Measurements from ENCODE around the gene SPACDR. TPM values are rescaled to one million over a fixed set of nuclear protein-coding genes. Genes with fewer than 3 reads are reported as not detected.
"Not testable (repeated sequence)": the region's sequence is repeated elsewhere in the genome, so short reads cannot be mapped to it uniquely, and the experiment has no call there.

SPACDR gene, protein sequence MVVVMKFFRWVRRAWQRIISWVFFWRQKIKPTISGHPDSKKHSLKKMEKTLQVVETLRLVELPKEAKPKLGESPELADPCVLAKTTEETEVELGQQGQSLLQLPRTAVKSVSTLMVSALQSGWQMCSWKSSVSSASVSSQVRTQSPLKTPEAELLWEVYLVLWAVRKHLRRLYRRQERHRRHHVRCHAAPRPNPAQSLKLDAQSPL
- 1 to 10 TPM in 1 of 3 donors, under 1 TPM in 1, not detected in 1; 0.43 to 2.2 TPM for polyA plus RNA-seq

- H3K9me3 Mint-ChIP-seq = no peaks in the 10 kb centered on the region
- H3K36me3 Mint-ChIP-seq = peaks cover 0 to 9% (median 0%) of the 10 kb centered on the region in 3 donors
- H3K27me3 Mint-ChIP-seq (ENCODE audit: low read depth in 3 of 3) = peaks cover 0 to 4% (median 0%) of the 10 kb centered on the region in 3 donors
- H3K27ac Mint-ChIP-seq = peak within 1 kb of the TSS in 2 of 6 donors; percentile 7 to 18
- no peak for DNase-seq
- H3K4me3 Mint-ChIP-seq = no peak within 1 kb of the TSS
- peaks cover 0 to 4% of the 10 kb centered on the region in 2 donors for H3K4me1 Mint-ChIP-seq
These were observed at the start of gene SPACDR for GRCh38 chr7:100464210-100464660. SPACDR (minus strand) TSS chr7:100464260; CDS start chr7:100464025, 235 bp downstream.

GRCh38 chr7:100513212-100513810 is 49.3 kb upstream of the SPACDR start:
- peaks cover 24 to 25% of the 10 kb centered on the region in 2 donors for H3K4me1 Mint-ChIP-seq
- no peak overlapping the region for H3K4me3 Mint-ChIP-seq
- no peaks in the 10 kb centered on the region for H3K9me3 Mint-ChIP-seq
- H3K36me3 Mint-ChIP-seq = no peaks in the 10 kb centered on the region
- peaks cover 3 to 13% (median 6%) of the 10 kb centered on the region in 3 donors for H3K27me3 Mint-ChIP-seq (ENCODE audit: low read depth in 3 of 3)
- no peak overlapping the region for H3K27ac Mint-ChIP-seq
- no peak for DNase-seq

- Mint-ChIP-seq H3K4me1 (peaks cover 6 to 8% of the 10 kb centered on the region in 2 donors), H3K27ac (no peak overlapping the region), H3K27me3 (ENCODE audit: low read depth in 3 of 3) (peaks cover 5 to 17% (median 6%) of the 10 kb centered on the region in 3 donors), H3K4me3 (no peak overlapping the region), H3K36me3 (no peaks in the 10 kb centered on the region), H3K9me3 (peaks cover 0 to 1% (median 0%) of the 10 kb centered on the region in 6 donors)
- no peak for DNase-seq
These were observed 46.6 kb upstream of the SPACDR start for GRCh38 chr7:100510437-100511239.

DNA sequence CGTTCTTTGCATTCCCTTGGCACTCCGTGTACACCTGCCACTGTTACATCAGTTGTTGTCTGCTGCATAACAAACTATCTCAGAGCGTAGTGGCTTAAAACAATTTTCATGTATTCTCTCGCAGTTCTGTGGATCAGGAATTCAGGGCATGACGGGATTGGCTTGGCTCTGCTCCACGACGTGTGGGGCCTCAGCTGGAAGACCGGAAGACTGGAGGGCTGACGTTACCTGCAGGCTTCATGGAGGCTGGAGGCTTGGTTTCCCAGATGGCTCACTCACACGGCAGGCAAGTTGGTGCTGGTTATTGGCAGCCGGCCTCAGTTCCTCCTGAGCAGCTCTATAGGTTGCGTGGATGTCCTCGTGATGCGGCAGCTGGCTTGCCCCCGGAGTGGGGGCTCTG is 45.2 kb upstream of the SPACDR start:
- Mint-ChIP-seq H3K4me1 (no peaks in the 10 kb centered on the region), H3K4me3 (no peak overlapping the region), H3K36me3 (no peaks in the 10 kb centered on the region), H3K9me3 (peaks cover 0 to 1% (median 0%) of the 10 kb centered on the region in 6 donors), H3K27ac (no peak overlapping the region), H3K27me3 (ENCODE audit: low read depth in 3 of 3) (peaks cover 4 to 12% (median 5%) of the 10 kb centered on the region in 3 donors)
- no peak for DNase-seq

- no peak for DNase-seq
- H3K9me3 Mint-ChIP-seq = peaks cover 0 to 1% (median 0%) of the 10 kb centered on the region in 6 donors
- no peak overlapping the region for H3K4me3 Mint-ChIP-seq
- H3K36me3 Mint-ChIP-seq = no peaks in the 10 kb centered on the region
- no peak overlapping the region for H3K27ac Mint-ChIP-seq
- peaks cover 0 to 12% (median 4%) of the 10 kb centered on the region in 3 donors for H3K27me3 Mint-ChIP-seq (ENCODE audit: low read depth in 3 of 3)
- no peaks in the 10 kb centered on the region for H3K4me1 Mint-ChIP-seq
These were observed 42.4 kb upstream of the SPACDR start for GRCh38 chr7:100506356-100506923.

DNA sequence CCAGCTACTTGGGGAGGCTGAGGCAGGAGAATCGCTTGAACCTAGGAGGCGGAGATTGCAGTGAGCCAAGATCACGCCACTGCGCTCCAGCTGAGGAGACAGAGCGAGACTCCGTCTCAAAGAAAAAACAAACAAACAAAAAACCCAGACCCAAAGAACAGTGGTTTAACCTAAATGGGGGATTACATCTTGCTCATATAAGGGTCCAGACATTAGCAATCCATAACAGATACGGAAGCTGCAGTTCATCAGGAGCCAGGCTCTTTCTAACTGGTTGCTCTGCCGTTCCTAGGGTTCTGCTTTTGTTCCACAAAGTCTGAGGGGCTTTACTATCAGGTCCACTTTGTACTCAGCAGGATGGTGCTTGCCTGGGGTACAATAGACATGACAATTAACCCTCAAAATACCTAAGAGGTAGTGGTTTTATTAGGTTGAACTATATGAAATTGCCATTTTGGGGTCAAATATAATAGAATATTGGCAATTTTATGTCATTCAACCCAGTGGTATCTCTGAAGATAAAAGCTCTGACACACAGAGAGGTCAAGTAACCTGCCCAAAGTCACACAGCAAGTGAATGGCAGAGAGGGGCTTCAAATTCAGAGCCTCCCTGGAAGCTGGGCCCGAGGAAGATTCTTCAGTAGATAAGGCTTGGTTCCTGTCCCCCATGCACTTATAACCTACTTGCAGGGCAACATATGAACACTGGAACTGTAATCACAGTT is 41.0 kb upstream of the SPACDR start:
- Mint-ChIP-seq H3K36me3 (no peaks in the 10 kb centered on the region), H3K27me3 (ENCODE audit: low read depth in 3 of 3) (peaks cover 0 to 9% (median 4%) of the 10 kb centered on the region in 3 donors), H3K4me1 (no peaks in the 10 kb centered on the region), H3K9me3 (peaks cover 0 to 1% (median 0%) of the 10 kb centered on the region in 6 donors), H3K27ac (no peak overlapping the region), H3K4me3 (no peak overlapping the region)
- no peak for DNase-seq

DNA sequence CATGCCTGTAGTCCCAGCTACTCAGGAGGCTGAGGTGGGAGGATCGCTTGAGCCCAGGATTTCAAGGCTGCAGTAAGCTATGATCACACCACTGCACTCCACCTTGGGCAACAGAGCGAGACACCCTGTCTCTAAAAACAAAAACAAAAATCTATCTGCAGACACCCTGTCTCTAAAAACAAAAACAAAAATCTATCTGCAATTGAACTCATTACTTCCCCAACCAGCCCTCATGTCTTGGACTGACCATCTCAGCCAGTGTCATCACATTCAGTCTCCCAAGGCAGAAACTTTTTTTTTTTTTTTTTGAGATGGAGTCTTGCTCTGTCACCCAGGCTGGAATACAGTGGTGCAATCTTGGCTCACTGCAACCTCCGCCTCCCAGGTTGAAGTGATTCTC is 40.0 kb upstream of the SPACDR start:
- not testable (repeated sequence) for H3K4me1 Mint-ChIP-seq; H3K36me3 Mint-ChIP-seq; H3K27me3 Mint-ChIP-seq (ENCODE audit: low read depth in 3 of 3); H3K9me3 Mint-ChIP-seq; H3K4me3 Mint-ChIP-seq; H3K27ac Mint-ChIP-seq; DNase-seq

- not testable (repeated sequence) for H3K27ac Mint-ChIP-seq, H3K36me3 Mint-ChIP-seq, DNase-seq, H3K9me3 Mint-ChIP-seq, H3K4me3 Mint-ChIP-seq, H3K4me1 Mint-ChIP-seq
- H3K27me3 Mint-ChIP-seq (ENCODE audit: low read depth in 3 of 3) = peaks cover 0 to 11% (median 2%) of the 10 kb centered on the region in 3 donors
These were observed 36.7 kb upstream of the SPACDR start for GRCh38 chr7:100500743-100501142.

DNA sequence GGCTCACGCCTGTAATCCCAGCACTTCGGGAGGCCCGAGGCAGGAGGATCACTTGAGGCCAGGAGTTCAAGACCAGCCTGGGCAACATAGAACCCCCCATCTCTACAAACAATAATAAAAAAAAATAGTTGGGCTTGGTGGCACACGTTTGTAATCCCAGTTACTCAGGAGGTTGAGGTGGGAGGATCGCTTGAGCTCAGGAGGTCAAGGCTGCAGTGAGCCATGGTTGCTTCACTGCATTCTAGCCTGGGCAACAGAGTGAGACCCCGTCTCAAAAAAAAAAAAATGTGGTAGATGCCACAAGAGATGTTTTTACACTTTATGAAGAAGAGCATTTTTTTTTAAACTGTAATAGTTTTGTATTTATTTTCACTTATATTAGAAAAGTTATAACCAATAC is 32.4 kb upstream of the SPACDR start:
- H3K27me3 Mint-ChIP-seq (ENCODE audit: low read depth in 3 of 3) = peaks cover 2 to 17% (median 7%) of the 10 kb centered on the region in 3 donors
- no peaks in the 10 kb centered on the region for H3K9me3 Mint-ChIP-seq

GRCh38 chr7:100493476-100494264 is 29.6 kb upstream of the SPACDR start:
- peak overlapping the region; percentile 52 to 73 (median 66) for H3K4me3 Mint-ChIP-seq
- peaks cover 6 to 10% of the 10 kb centered on the region in 2 donors for H3K4me1 Mint-ChIP-seq
- no peaks in the 10 kb centered on the region for H3K9me3 Mint-ChIP-seq
- peaks cover 2 to 19% (median 8%) of the 10 kb centered on the region in 3 donors for H3K27me3 Mint-ChIP-seq (ENCODE audit: low read depth in 3 of 3)
- peaks cover 0 to 3% (median 0%) of the 10 kb centered on the region in 3 donors for H3K36me3 Mint-ChIP-seq
- DNase-seq = peak; percentile 30 to 38 (median 35)
- H3K27ac Mint-ChIP-seq = no peak overlapping the region

More for the DNA sequence above, 32.4 kb upstream of the SPACDR start:
- H3K4me1 Mint-ChIP-seq = peaks cover 6 to 10% of the 10 kb centered on the region in 2 donors
- no peak overlapping the region for H3K27ac Mint-ChIP-seq
- H3K36me3 Mint-ChIP-seq = peaks cover 0 to 3% (median 0%) of the 10 kb centered on the region in 3 donors
- DNase-seq = no peak
- no peak overlapping the region for H3K4me3 Mint-ChIP-seq

DNA sequence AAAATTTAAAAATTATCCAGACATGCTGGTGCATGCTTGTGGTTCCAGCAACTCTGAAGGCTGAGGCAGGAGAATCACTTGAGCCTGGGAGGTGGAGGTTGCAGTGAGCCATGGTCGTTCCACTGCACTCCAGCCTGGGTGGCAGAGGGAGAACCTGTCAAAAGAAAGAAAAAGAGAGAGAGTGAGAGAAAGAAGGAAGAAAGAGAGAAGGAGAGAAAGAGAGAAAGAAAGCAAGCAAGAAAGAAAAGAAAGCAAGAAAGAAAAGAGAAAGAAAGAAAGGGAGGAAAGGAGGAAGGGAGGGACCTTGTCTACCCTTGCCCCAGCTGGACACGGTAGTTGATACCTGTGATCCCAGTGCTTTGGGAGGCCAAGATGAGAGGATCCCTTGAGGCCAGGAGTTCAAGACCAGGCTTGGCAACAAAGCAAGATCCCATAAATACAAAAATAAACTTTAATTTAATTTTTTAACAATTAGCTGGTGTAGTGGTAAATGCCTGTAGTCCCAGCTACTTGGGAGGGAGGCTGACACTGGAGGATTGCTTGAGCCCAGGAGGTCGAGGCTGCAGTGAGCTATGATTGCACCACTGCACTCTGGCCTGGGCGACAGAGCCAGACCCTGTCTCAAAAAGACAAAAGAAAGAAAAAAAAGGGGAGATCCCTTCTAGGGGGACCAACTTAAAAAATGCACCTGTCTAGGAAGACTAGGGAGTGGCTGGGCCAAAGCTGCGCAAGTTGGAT is 28.8 kb upstream of the SPACDR start:
- H3K36me3 Mint-ChIP-seq = peaks cover 0 to 3% (median 0%) of the 10 kb centered on the region in 3 donors
- peak overlapping the region; percentile 52 to 73 (median 66) for H3K4me3 Mint-ChIP-seq
- H3K4me1 Mint-ChIP-seq = peaks cover 6 to 10% of the 10 kb centered on the region in 2 donors
- DNase-seq = no peak
- no peak overlapping the region for H3K27ac Mint-ChIP-seq
- H3K27me3 Mint-ChIP-seq (ENCODE audit: low read depth in 3 of 3) = peaks cover 2 to 16% (median 8%) of the 10 kb centered on the region in 3 donors
- H3K9me3 Mint-ChIP-seq = no peaks in the 10 kb centered on the region

DNA sequence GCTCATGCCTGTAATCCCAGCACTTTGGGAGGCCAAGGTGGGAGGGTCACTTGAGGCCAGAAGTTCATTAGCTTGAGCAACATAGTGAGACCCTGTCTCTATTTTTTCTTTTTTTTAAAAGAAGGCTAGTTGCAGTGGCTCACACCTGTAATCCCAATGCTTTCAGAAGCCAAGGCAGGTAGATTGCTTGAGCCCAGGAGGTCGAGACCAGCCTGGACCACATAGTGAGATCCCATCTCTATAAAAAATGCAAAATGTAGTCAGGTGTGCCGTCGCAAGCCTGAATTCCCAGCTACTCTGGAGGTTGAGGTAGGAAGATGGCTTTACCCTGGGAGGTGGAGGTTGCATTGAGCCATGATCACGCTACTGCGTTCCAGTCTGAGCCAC is 27.1 kb upstream of the SPACDR start:
- Mint-ChIP-seq H3K4me1 (peaks cover 6 to 10% of the 10 kb centered on the region in 2 donors), H3K9me3 (no peaks in the 10 kb centered on the region), H3K27me3 (ENCODE audit: low read depth in 3 of 3) (peaks cover 2 to 13% (median 8%) of the 10 kb centered on the region in 3 donors), H3K36me3 (peaks cover 0 to 2% (median 0%) of the 10 kb centered on the region in 3 donors), H3K4me3 (no peak overlapping the region), H3K27ac (no peak overlapping the region)
- no peak for DNase-seq

Data from immature natural killer cell (primary cell).